Measurements from ENCODE around the gene BRAF.
"Not testable (repeated sequence)": the region's sequence is repeated elsewhere in the genome, so short reads cannot be mapped to it uniquely, and the experiment has no call there.

BRAF gene

DNA sequence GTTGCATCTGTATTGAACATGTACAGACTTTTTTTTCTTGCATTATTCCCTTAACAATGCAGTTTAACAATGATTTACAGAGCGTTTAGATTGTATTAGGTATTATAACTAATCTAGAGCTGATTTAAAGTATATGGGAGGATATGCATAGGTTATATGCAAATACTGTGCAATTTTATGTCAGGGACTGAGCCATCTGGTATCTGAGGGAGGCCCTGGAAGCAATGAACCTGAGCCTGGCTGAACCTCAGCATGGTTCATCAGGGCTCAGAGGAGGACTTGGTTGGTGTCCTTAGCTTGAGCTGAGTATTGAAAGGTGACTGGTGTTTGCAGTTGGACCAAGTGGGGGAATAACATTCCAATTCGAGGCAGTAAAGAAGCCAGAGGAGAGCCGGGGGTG, 247.2 kb downstream of the BRAF start:
- no peaks in the 10 kb centered on the region for H3K27me3 Mint-ChIP-seq
- no peaks in the 10 kb centered on the region for H3K9me3 Mint-ChIP-seq
- H3K27ac Mint-ChIP-seq: no peak overlapping the region
- H3K4me3 Mint-ChIP-seq: no peak overlapping the region
- peaks cover 46% of the 10 kb centered on the region for H3K4me1 Mint-ChIP-seq (ENCODE audit: low read depth)
- H3K36me3 Mint-ChIP-seq (ENCODE audit: low read depth): peaks cover 60% of the 10 kb centered on the region
- intact Hi-C loops (cut with micrococcal nuclease): loop anchor here (2.0 kb wide), 1 partner anchor 19 kb away; the partner anchor contains the start of gene NDUFB2

DNA sequence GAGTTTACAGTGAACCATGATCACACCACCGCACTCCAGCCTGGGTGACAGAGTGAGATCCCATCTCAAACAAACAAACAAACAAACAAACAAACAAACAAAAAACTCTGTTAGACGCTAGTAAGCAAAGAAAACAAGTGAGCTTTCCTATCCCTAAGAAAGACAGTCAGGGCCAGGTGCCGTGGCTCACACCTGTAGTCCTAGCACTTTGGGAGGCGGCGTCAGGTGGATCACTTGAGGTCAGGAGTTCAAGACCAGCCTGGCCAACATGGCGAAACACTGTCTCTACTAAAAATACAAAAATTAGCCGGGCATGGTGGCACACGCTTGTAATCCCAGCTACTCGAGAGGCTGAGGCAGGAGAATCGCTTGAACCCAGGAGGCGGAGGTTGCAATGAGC, 247.8 kb downstream of the BRAF start:
- peaks cover 50% of the 10 kb centered on the region for H3K4me1 Mint-ChIP-seq (ENCODE audit: low read depth)
- not testable (repeated sequence) for H3K9me3 Mint-ChIP-seq, H3K4me3 Mint-ChIP-seq, H3K27me3 Mint-ChIP-seq
- peak overlapping the region; percentile 57 for H3K27ac Mint-ChIP-seq
- H3K36me3 Mint-ChIP-seq (ENCODE audit: low read depth): peaks cover 54% of the 10 kb centered on the region
- intact Hi-C loops (cut with micrococcal nuclease): loop anchor here (2.0 kb wide), 1 partner anchor 20 kb away; the partner anchor contains the start of gene NDUFB2

GRCh38 chr7:140676306-140676705, 248.4 kb downstream of the BRAF start:
- no peak overlapping the region for H3K4me3 Mint-ChIP-seq
- peaks cover 56% of the 10 kb centered on the region for H3K4me1 Mint-ChIP-seq (ENCODE audit: low read depth)
- peaks cover 48% of the 10 kb centered on the region for H3K36me3 Mint-ChIP-seq (ENCODE audit: low read depth)
- H3K27ac Mint-ChIP-seq: peak overlapping the region; percentile 57
- no peaks in the 10 kb centered on the region for H3K9me3 Mint-ChIP-seq
- H3K27me3 Mint-ChIP-seq: no peaks in the 10 kb centered on the region
- intact Hi-C loops (cut with micrococcal nuclease): loop anchor here (2.0 kb wide), 1 partner anchor 20 kb away; the partner anchor contains the start of gene NDUFB2

GRCh38 chr7:140675726-140676125, 249.0 kb downstream of the BRAF start:
- Mint-ChIP-seq H3K4me3 (no peak overlapping the region), H3K9me3 (no peaks in the 10 kb centered on the region), H3K27ac (peak overlapping the region; percentile 57), H3K36me3 (ENCODE audit: low read depth) (peaks cover 42% of the 10 kb centered on the region), H3K4me1 (ENCODE audit: low read depth) (peaks cover 56% of the 10 kb centered on the region), H3K27me3 (no peaks in the 10 kb centered on the region)
- intact Hi-C loops (cut with micrococcal nuclease): loop anchor here (2.0 kb wide), 1 partner anchor 21 kb away; the partner anchor contains the start of gene NDUFB2

GRCh38 chr7:140674899-140675701, 249.6 kb downstream of the BRAF start:
- Mint-ChIP-seq H3K4me3 (peak overlapping the region; percentile 48), H3K27ac (peak overlapping the region; percentile 57), H3K36me3 (ENCODE audit: low read depth) (peaks cover 36% of the 10 kb centered on the region), H3K4me1 (ENCODE audit: low read depth) (peaks cover 56% of the 10 kb centered on the region), H3K27me3 (no peaks in the 10 kb centered on the region), H3K9me3 (no peaks in the 10 kb centered on the region)
- intact Hi-C loops (cut with micrococcal nuclease): no loop called here

GRCh38 chr7:140674356-140674800, 250.4 kb downstream of the BRAF start:
- H3K27ac Mint-ChIP-seq: peak overlapping the region; percentile 57
- no peaks in the 10 kb centered on the region for H3K9me3 Mint-ChIP-seq
- H3K27me3 Mint-ChIP-seq: no peaks in the 10 kb centered on the region
- intact Hi-C loops (cut with micrococcal nuclease): no loop called here
- peaks cover 28% of the 10 kb centered on the region for H3K36me3 Mint-ChIP-seq (ENCODE audit: low read depth)
- peak overlapping the region; percentile 92 for H3K4me3 Mint-ChIP-seq
- peaks cover 56% of the 10 kb centered on the region for H3K4me1 Mint-ChIP-seq (ENCODE audit: low read depth)

- Mint-ChIP-seq H3K36me3 (ENCODE audit: low read depth) (peaks cover 22% of the 10 kb centered on the region), H3K4me3 (peak overlapping the region; percentile 92), H3K27me3 (no peaks in the 10 kb centered on the region), H3K27ac (peak overlapping the region; percentile 87), H3K9me3 (no peaks in the 10 kb centered on the region), H3K4me1 (ENCODE audit: low read depth) (peaks cover 56% of the 10 kb centered on the region)
- intact Hi-C loops (cut with micrococcal nuclease): loop anchor here (2.0 kb wide), 1 partner anchor 15 kb away; no protein-coding TSS in a partner anchor
Measured at GRCh38 chr7:140673774-140674155, 251.0 kb downstream of the BRAF start.

- Mint-ChIP-seq H3K4me1 (ENCODE audit: low read depth) (peaks cover 56% of the 10 kb centered on the region), H3K9me3 (no peaks in the 10 kb centered on the region), H3K36me3 (ENCODE audit: low read depth) (peaks cover 17% of the 10 kb centered on the region), H3K27ac (peak overlapping the region; percentile 87), H3K4me3 (peak overlapping the region; percentile 92), H3K27me3 (no peaks in the 10 kb centered on the region)
- intact Hi-C loops (cut with micrococcal nuclease): loop anchor here (2.0 kb wide), 1 partner anchor 14 kb away; no protein-coding TSS in a partner anchor
Measured at GRCh38 chr7:140673063-140673773, 251.5 kb downstream of the BRAF start.

DNA sequence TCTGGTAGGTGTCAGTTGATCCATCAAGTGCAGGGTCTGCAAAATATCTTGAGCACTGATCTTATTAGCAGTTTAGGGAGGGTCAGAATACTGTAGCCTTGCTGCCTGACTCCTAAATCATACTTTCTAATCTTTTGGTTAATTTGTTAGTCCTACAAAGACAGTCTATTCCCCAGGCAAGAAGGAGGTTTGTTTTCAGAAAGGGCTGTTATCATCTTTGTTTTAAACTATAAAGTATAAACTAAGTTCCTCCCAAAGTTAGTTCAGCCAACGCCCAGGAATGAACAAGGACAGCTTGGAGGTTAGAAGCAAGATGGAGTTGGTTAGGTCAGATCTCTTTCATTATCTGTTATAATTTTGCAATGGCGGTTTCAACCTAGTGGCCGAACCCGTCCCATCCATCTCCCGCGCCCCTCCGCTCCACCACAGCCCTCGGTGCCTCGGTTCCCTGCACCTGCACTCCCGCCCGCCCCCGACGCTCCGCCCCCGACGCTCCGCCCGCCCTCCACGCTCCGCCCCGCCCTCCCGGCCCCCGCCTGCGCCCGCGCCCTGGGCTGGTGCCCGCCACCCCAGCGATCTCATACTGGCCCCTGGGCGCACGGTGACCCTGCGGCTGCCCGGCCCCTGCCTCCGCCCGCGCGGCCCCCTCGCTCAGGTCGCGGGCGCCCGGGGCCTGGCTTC, 252.2 kb downstream of the BRAF start, which contains the start of gene ADCK2:
Gene ADCK2 (plus strand): TSS at position 564 of the 681 bp plus-strand sequence. CDS start 386 bp downstream, outside the sequence.
- Mint-ChIP-seq H3K27me3 (no peaks in the 10 kb centered on the region), H3K4me3 (peak within 1 kb of the TSS; percentile 92), H3K9me3 (no peaks in the 10 kb centered on the region), H3K27ac (peak within 1 kb of the TSS; percentile 87), H3K36me3 (ENCODE audit: low read depth) (peaks cover 10% of the 10 kb centered on the region), H3K4me1 (ENCODE audit: low read depth) (peaks cover 49% of the 10 kb centered on the region)
- intact Hi-C loops (cut with micrococcal nuclease): loop anchor here (2.0 kb wide), 1 partner anchor 14 kb away; no protein-coding TSS in a partner anchor

DNA sequence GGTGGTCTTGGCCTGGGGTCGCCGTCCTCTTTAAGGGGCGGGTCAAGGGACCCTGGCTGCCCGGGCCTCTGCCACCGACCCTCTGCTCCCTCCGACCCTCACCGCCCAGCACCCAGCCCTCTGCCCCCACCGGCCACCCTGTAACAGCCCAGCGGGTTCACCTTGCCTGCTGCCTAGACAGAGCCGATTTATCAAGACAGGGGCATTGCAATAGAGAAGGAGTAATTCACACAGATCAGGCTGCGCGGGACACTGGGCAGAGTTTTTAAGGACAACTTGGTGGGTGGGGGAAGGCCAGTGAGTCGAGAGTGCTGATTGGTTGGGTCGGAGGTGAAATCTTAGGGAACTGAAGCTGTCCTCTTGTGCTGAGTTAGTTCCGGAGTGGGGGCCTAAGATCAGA, 252.8 kb downstream of the BRAF start:
- no peaks in the 10 kb centered on the region for H3K9me3 Mint-ChIP-seq
- peaks cover 8% of the 10 kb centered on the region for H3K36me3 Mint-ChIP-seq (ENCODE audit: low read depth)
- peaks cover 47% of the 10 kb centered on the region for H3K4me1 Mint-ChIP-seq (ENCODE audit: low read depth)
- H3K27me3 Mint-ChIP-seq: no peaks in the 10 kb centered on the region
- intact Hi-C loops (cut with micrococcal nuclease): loop anchor here (2.0 kb wide), 1 partner anchor 13 kb away; no protein-coding TSS in a partner anchor
- peak overlapping the region; percentile 59 for H3K4me3 Mint-ChIP-seq
- H3K27ac Mint-ChIP-seq: peak overlapping the region; percentile 87

- no peak overlapping the region for H3K27ac Mint-ChIP-seq
- H3K27me3 Mint-ChIP-seq: no peaks in the 10 kb centered on the region
- intact Hi-C loops (cut with micrococcal nuclease): no loop called here
- no peak overlapping the region for H3K4me3 Mint-ChIP-seq
- H3K4me1 Mint-ChIP-seq (ENCODE audit: low read depth): peaks cover 32% of the 10 kb centered on the region
- no peaks in the 10 kb centered on the region for H3K9me3 Mint-ChIP-seq
- no peaks in the 10 kb centered on the region for H3K36me3 Mint-ChIP-seq (ENCODE audit: low read depth)
Measured at GRCh38 chr7:140670343-140670935, 254.3 kb downstream of the BRAF start.

- H3K4me3 Mint-ChIP-seq; intact Hi-C loops (cut with micrococcal nuclease); H3K36me3 Mint-ChIP-seq (ENCODE audit: low read depth); H3K27me3 Mint-ChIP-seq; H3K9me3 Mint-ChIP-seq; H3K27ac Mint-ChIP-seq: not testable (repeated sequence)
- H3K4me1 Mint-ChIP-seq (ENCODE audit: low read depth): peaks cover 26% of the 10 kb centered on the region
Measured at GRCh38 chr7:140669862-140670261, 254.9 kb downstream of the BRAF start.

DNA sequence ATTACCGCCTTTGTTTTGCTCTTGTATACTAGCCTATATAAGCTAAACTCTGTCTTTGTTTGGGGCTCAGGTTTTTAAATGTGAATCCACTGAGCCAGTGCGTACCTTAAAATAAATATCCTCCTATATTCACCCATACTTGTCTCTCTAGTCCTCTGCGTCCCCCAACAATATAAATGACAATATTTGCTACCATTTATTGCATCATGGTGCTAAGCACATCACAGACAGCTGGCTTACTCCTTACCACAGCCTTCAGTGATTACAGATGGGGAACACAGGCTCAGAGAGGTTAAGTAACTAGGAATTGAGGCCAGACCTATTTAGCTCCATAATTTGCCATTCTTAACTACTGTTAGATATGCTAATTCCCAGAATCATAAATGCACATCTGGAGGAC, 255.4 kb downstream of the BRAF start:
- Mint-ChIP-seq H3K27me3 (peaks cover 5% of the 10 kb centered on the region), H3K9me3 (no peaks in the 10 kb centered on the region), H3K27ac (no peak overlapping the region), H3K4me3 (no peak overlapping the region), H3K36me3 (ENCODE audit: low read depth) (no peaks in the 10 kb centered on the region), H3K4me1 (ENCODE audit: low read depth) (peaks cover 21% of the 10 kb centered on the region)
- intact Hi-C loops (cut with micrococcal nuclease): no loop called here

All from dendritic cell treated with granulocyte-macrophage colony-stimulating factor and Interleukin-4, amounts not matched to agents 40 ng/mL and 50 ng/mL, for 4 days (primary cell).